ENCODE measurements around the gene SRP72.

- TF ChIP-seq CTCF (IDR thresholded peaks at IDR 0.05; ENCODE audit: control extremely low read depth in 1 of 3, insufficient read depth in 1 of 3, low read depth in 1 of 3, low read length in 3 of 3) (no peak), PHF8 (conservative IDR thresholded peaks at IDR 0.05; ENCODE audit: low read depth, low read length) (no peak), CHD1 (IDR thresholded peaks at IDR 0.05; ENCODE audit: low read depth, low read length) (no peak), NRF1 (IDR thresholded peaks at IDR 0.05; ENCODE audit: low read depth, low read length) (no peak), EZH2 (IDR thresholded peaks at IDR 0.05; ENCODE audit: low read depth, low read length, severe bottlenecking) (no peak), POLR2AphosphoS5 (IDR thresholded peaks at IDR 0.05; ENCODE audit: low read depth, low read length) (peak; percentile 63; the same call in 1 of the 2 replicates), RFX5 (IDR thresholded peaks at IDR 0.05; ENCODE audit: borderline replicate concordance, low read depth, low read length) (no peak), POLR2A (IDR thresholded peaks at IDR 0.05; ENCODE audit: control extremely low read depth in 1 of 2, low read depth in 2 of 2, low read length in 2 of 2) (no peak), BCL11A (IDR thresholded peaks at IDR 0.05; ENCODE audit: low read depth in 2 of 2, low read length in 2 of 2) (no peak), FOSL1 (IDR thresholded peaks at IDR 0.05; ENCODE audit: insufficient read depth, low read depth, low read length) (no peak), YY1 (IDR thresholded peaks at IDR 0.05; ENCODE audit: low read depth, low read length) (no peak), SRF (IDR thresholded peaks at IDR 0.05; ENCODE audit: low read depth, low read length) (no peak), CEBPB (IDR thresholded peaks at IDR 0.05; ENCODE audit: low read depth, low read length) (no peak), BACH1 (IDR thresholded peaks at IDR 0.05; ENCODE audit: low read length) (no peak)
These were observed 643 bp downstream of the SRP72 start for GRCh38 chr4:56468097-56468422.
